GM23338 (cell line): ENCODE data around the gene SLX9. TPM values are rescaled to one million over a fixed set of nuclear protein-coding genes. Genes with fewer than 3 reads are reported as not detected.
"Not testable (repeated sequence)": the region's sequence is repeated elsewhere in the genome, so short reads cannot be mapped to it uniquely, and the experiment has no call there.

Experiments
- ATAC-seq: fragments of 200-7000 bp; cut with Tn5 transposase; 3 replicates; pipeline ENCODE4 v1.9.1; 2020
- DNase-seq: peaks from one replicate; pipeline ENCODE4 v3.0.0-alpha.2; 2015; ENCODE audit warnings: low spot score
- H2AFZ ChIP-seq: fragments of 200-600 bp; sonication (generic); 2 replicates; pipeline ENCODE4 v1.8.0; 2016; ENCODE audit warnings: antibody characterized with exemption, mild to moderate bottlenecking, moderate library complexity
- H3F3A ChIP-seq: fragments of 200-600 bp; sonication (generic); replicated peaks from 2 replicates; pipeline ENCODE4 v1.8.0; 2017; ENCODE audit warnings: antibody characterized with exemption, mixed run types, low read depth
- H3K27ac ChIP-seq: fragments of 200-600 bp; sonication (generic); 2 replicates; pipeline ENCODE4 v1.6.1; 2016; ENCODE audit warnings: low read depth
- H3K27me3 ChIP-seq: fragments of 200-600 bp; sonication (generic); 2 replicates; pipeline ENCODE4 v1.8.0; 2016; ENCODE audit warnings: mild to moderate bottlenecking, mixed run types, moderate library complexity; ENCODE audit not compliant: insufficient read depth
- H3K36me3 ChIP-seq: fragments of 200-600 bp; sonication (generic); 2 replicates; pipeline ENCODE4 v1.8.0; 2016; ENCODE audit warnings: mild to moderate bottlenecking; ENCODE audit not compliant: insufficient read depth
- H3K4me1 ChIP-seq: fragments of 200-600 bp; sonication (generic); 2 replicates; pipeline ENCODE4 v1.8.0; 2016; ENCODE audit warnings: mild to moderate bottlenecking, moderate library complexity; ENCODE audit not compliant: insufficient read depth
- H3K4me2 ChIP-seq: fragments of 200-600 bp; sonication (generic); 2 replicates; pipeline ENCODE4 v1.7.1; 2017; ENCODE audit warnings: mixed run types
- H3K4me3 ChIP-seq: fragments of 200-600 bp; sonication (generic); 2 replicates; pipeline ENCODE4 v1.6.1; 2016; ENCODE audit warnings: mixed run types
- H3K79me2 ChIP-seq: fragments of 200-600 bp; sonication (generic); replicated peaks from 2 replicates; pipeline ENCODE4 v1.8.0; 2017; ENCODE audit warnings: mild to moderate bottlenecking; ENCODE audit not compliant: insufficient read depth
- H3K9me2 ChIP-seq: fragments of 200-600 bp; sonication (generic); 2 replicates; pipeline ENCODE4 v1.8.0; 2017; ENCODE audit not compliant: insufficient read depth
- H4K20me1 ChIP-seq: fragments of 200-600 bp; sonication (generic); replicated peaks from 2 replicates; pipeline ENCODE4 v1.8.0; 2017; ENCODE audit warnings: mild to moderate bottlenecking; ENCODE audit not compliant: insufficient read depth
- H3K27ac Mint-ChIP-seq: 2 replicates; pipeline ENCODE4 v1.8.0; 2020; ENCODE audit warnings: inconsistent platforms, mild to moderate bottlenecking, moderate library complexity, mixed read lengths
- H3K27me3 Mint-ChIP-seq: 3 replicates; pipeline ENCODE4 v1.8.0; 2022; ENCODE audit warnings: low read depth, mild to moderate bottlenecking, moderate library complexity, mixed read lengths, inconsistent platforms; ENCODE audit not compliant: insufficient read depth, poor library complexity
- H3K36me3 Mint-ChIP-seq: 3 replicates; pipeline ENCODE4 v1.8.0; 2021; ENCODE audit warnings: low read depth, mild to moderate bottlenecking, inconsistent platforms, moderate library complexity, mixed read lengths
- H3K4me1 Mint-ChIP-seq: 3 replicates; pipeline ENCODE4 v1.8.0; 2020; ENCODE audit warnings: mild to moderate bottlenecking, inconsistent platforms, mixed read lengths
- H3K4me3 Mint-ChIP-seq: 3 replicates; pipeline ENCODE4 v1.8.0; 2021; ENCODE audit warnings: moderate library complexity, mild to moderate bottlenecking, inconsistent platforms, mixed read lengths
- H3K9me3 Mint-ChIP-seq: 3 replicates; pipeline ENCODE4 v1.8.0; 2020; ENCODE audit warnings: moderate library complexity, mild to moderate bottlenecking, inconsistent platforms, mixed read lengths
- CREB1 ChIP-seq: fragments of 250-450 bp; sonication (Bioruptor Pico); IDR thresholded peaks from 2 replicates; pipeline ENCODE4 v1.5.0; 2020; ENCODE audit warnings: low read depth, mild to moderate bottlenecking, moderate library complexity
- EZH2 ChIP-seq: fragments of 200-600 bp; sonication (generic); IDR thresholded peaks from one replicate; pipeline ENCODE4 v1.8.0; 2017; ENCODE audit warnings: antibody characterized with exemption, mild to moderate bottlenecking, low read depth; ENCODE audit not compliant: unreplicated experiment
- EZH2phosphoT487 ChIP-seq: fragments of 200-600 bp; sonication (generic); IDR thresholded peaks from one replicate; pipeline ENCODE4 v1.8.1; 2018; ENCODE audit warnings: antibody characterized with exemption; ENCODE audit not compliant: unreplicated experiment
- JUNB ChIP-seq: IDR thresholded peaks from one replicate; pipeline ENCODE4 v1.6.1; 2016; ENCODE audit warnings: antibody characterized with exemption; ENCODE audit not compliant: unreplicated experiment
- POLR2AphosphoS5 ChIP-seq: IDR thresholded peaks from 2 replicates; pipeline ENCODE4 v1.6.1; 2016; ENCODE audit warnings: antibody characterized with exemption, low read depth
- REST ChIP-seq: IDR thresholded peaks from one replicate; pipeline ENCODE4 v1.6.1; 2018; ENCODE audit warnings: antibody characterized with exemption; ENCODE audit not compliant: unreplicated experiment
- ZNF114 ChIP-seq: fragments of 250-450 bp; sonication (Bioruptor Pico); IDR thresholded peaks from 2 replicates; pipeline ENCODE4 v1.5.0; 2020; ENCODE audit warnings: mild to moderate bottlenecking, moderate library complexity
- ZNF331 ChIP-seq: fragments of 250-450 bp; sonication (Bioruptor Pico); IDR thresholded peaks from 2 replicates; pipeline ENCODE4 v1.5.0; 2020; ENCODE audit warnings: low read depth, mild to moderate bottlenecking, moderate library complexity
- ZNF462 ChIP-seq: fragments of 250-450 bp; sonication (Bioruptor Pico); IDR thresholded peaks from 2 replicates; pipeline ENCODE4 v1.5.0; 2020; ENCODE audit warnings: mild to moderate bottlenecking, moderate library complexity
- polyA plus RNA-seq: library from polyadenylated mRNA; unstranded; fragments of >200 nt; fragmentation: Nextera tagmentation; extraction: Ambion mirVana; gene quantifications from 2 replicates; pipeline ENCODE4 v1.2.1, GENCODE V29; 2016
- total RNA-seq: library from RNA; depleted of rRNA; stranded (reverse); fragments of >200 nt; shearing (Covaris generic); gene quantifications from 2 replicates; pipeline ENCODE4 v1.2.3, GENCODE V29; 2014
- TF ChIP-seq, protein P1 (sequence below), 2 experiments: fragments of 200-600 bp in 1 of 2; sonication (generic) in 1 of 2; conservative IDR thresholded peaks; 2 replicates each; pipeline versions ENCODE4 v1.5.1 to v1.6.1; 2016 to 2017; ENCODE audit warnings: antibody characterized with exemption in 2 of 2, low read depth in 2 of 2, mild to moderate bottlenecking in 2 of 2, moderate library complexity in 1 of 2

The SLX9 gene
- total and polyA plus RNA-seq, 2 experiments from 2014 or later, result 41.5 to 46.9 TPM

- not testable (repeated sequence) for H3K79me2 ChIP-seq, H3K9me2 ChIP-seq, H3K36me3 ChIP-seq, H2AFZ ChIP-seq, H3K4me3 ChIP-seq, H3F3A ChIP-seq, H3K36me3 Mint-ChIP-seq, H3K27ac ChIP-seq, H3K27ac Mint-ChIP-seq, H3K4me1 ChIP-seq, ATAC-seq, DNase-seq, H3K4me3 Mint-ChIP-seq, H3K27me3 ChIP-seq, H4K20me1 ChIP-seq, H3K4me2 ChIP-seq
- H3K4me1 Mint-ChIP-seq, result peaks cover 10% of the 10 kb centered on the region
- peaks cover 18% of the 10 kb centered on the region for H3K27me3 Mint-ChIP-seq
- H3K9me3 Mint-ChIP-seq, result peaks cover 15% of the 10 kb centered on the region
Observed at GRCh38 chr21:45024516-45024915, 84.7 kb downstream of the SLX9 start.

GRCh38 chr21:45026066-45026745 lies 86.4 kb downstream of the SLX9 start:
- Histone ChIP-seq H3K36me3 (no peaks in the 10 kb centered on the region), H4K20me1 (no peaks in the 10 kb centered on the region), H3K27ac (no peak overlapping the region), H3K4me1 (peaks cover 18% of the 10 kb centered on the region), H3K27me3 (no peaks in the 10 kb centered on the region), H3K4me3 (no peak overlapping the region), H2AFZ (no peak overlapping the region), H3K4me2 (no peak overlapping the region), H3K9me2 (no peaks in the 10 kb centered on the region), H3F3A (no peaks in the 10 kb centered on the region), H3K79me2 (no peaks in the 10 kb centered on the region)
- ATAC-seq (no peak), DNase-seq (no peak)
- H3K4me1 Mint-ChIP-seq, result peaks cover 27% of the 10 kb centered on the region
- H3K4me3 Mint-ChIP-seq, result no peak overlapping the region
- peaks cover 22% of the 10 kb centered on the region for H3K27me3 Mint-ChIP-seq
- no peak overlapping the region for H3K27ac Mint-ChIP-seq
- peaks cover 15% of the 10 kb centered on the region for H3K9me3 Mint-ChIP-seq
- peaks cover 4% of the 10 kb centered on the region; the same call in 2 of the 3 replicates for H3K36me3 Mint-ChIP-seq
- no peak for TF ChIP-seq EZH2
- no peak for TF ChIP-seq CREB1 (CRISPR knock-in tag)
- TF ChIP-seq EZH2phosphoT487, result no peak
- TF ChIP-seq JUNB, result no peak
- TF ChIP-seq REST, result no peak
- TF ChIP-seq, protein P1, sequence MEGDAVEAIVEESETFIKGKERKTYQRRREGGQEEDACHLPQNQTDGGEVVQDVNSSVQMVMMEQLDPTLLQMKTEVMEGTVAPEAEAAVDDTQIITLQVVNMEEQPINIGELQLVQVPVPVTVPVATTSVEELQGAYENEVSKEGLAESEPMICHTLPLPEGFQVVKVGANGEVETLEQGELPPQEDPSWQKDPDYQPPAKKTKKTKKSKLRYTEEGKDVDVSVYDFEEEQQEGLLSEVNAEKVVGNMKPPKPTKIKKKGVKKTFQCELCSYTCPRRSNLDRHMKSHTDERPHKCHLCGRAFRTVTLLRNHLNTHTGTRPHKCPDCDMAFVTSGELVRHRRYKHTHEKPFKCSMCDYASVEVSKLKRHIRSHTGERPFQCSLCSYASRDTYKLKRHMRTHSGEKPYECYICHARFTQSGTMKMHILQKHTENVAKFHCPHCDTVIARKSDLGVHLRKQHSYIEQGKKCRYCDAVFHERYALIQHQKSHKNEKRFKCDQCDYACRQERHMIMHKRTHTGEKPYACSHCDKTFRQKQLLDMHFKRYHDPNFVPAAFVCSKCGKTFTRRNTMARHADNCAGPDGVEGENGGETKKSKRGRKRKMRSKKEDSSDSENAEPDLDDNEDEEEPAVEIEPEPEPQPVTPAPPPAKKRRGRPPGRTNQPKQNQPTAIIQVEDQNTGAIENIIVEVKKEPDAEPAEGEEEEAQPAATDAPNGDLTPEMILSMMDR (conservative IDR thresholded peaks at IDR 0.05; ENCODE audit: low read depth in 2 of 2), result no peak
- TF ChIP-seq POLR2AphosphoS5, result no peak
- TF ChIP-seq ZNF114 (CRISPR knock-in tag), result no peak
- no peak for TF ChIP-seq ZNF331 (CRISPR knock-in tag)
- no peak for TF ChIP-seq ZNF462
